ENCODE data around the gene POLR3C. TPM values are rescaled to one million over a fixed set of nuclear protein-coding genes. Genes with fewer than 3 reads are reported as not detected.

POLR3C gene
- total and polyA plus RNA-seq, 2 of the 13 experiments (the other 11 are each of a cell fraction or from before 2014, with no cell fraction given), result 15.5 to 24.3 TPM

- no peak for TF ChIP-seq RARG (CRISPR knock-in tag; IDR thresholded peaks at IDR 0.05; ENCODE audit: low read depth)
- no peak for TF ChIP-seq THYN1 (CRISPR knock-in tag; IDR thresholded peaks at IDR 0.05; ENCODE audit: borderline replicate concordance, low read depth)
- TF ChIP-seq ZNF83 (CRISPR knock-in tag; IDR thresholded peaks at IDR 0.05; ENCODE audit: borderline replicate concordance), result no peak
- TF ChIP-seq POGZ (CRISPR knock-in tag; IDR thresholded peaks at IDR 0.05), result no peak
- TF ChIP-seq TARDBP (CRISPR knock-in tag; IDR thresholded peaks at IDR 0.05), result no peak
- no peak for TF ChIP-seq ARNT (IDR thresholded peaks at IDR 0.05)
- no peak for TF ChIP-seq HDAC6 (IDR thresholded peaks at IDR 0.05; ENCODE audit: low read depth, low read length)
- no peak for TF ChIP-seq ZMYM3 (CRISPR knock-in tag; IDR thresholded peaks at IDR 0.05)
- no peak for TF ChIP-seq BATF2 (CRISPR knock-in tag; IDR thresholded peaks at IDR 0.05)
- no peak for TF ChIP-seq TCF7 (IDR thresholded peaks at IDR 0.05; ENCODE audit: low read depth)
- TF ChIP-seq ZNF713 (CRISPR knock-in tag; IDR thresholded peaks at IDR 0.05), result no peak
- Histone ChIP-seq H3K27ac (ENCODE audit: extremely low read length, insufficient read depth, low read length) (no peak overlapping the region), H3K27me3 (ENCODE audit: control insufficient read depth in 1 of 2, insufficient read depth in 2 of 2, low read length in 2 of 2) (no peaks in the 10 kb centered on the region; a peak in 1 of 5 replicates), H3K79me2 (ENCODE audit: insufficient read depth, low read length) (peaks cover 16% of the 10 kb centered on the region), H3K4me2 (ENCODE audit: low read depth, low read length) (no peak overlapping the region), H3K4me1 (ENCODE audit: insufficient read depth, low read length) (peaks cover 14% of the 10 kb centered on the region), H4K20me1 (ENCODE audit: insufficient read depth, low read length) (no peaks in the 10 kb centered on the region), H3K36me3 (replicated peaks in 1 of 2; ENCODE audit: control insufficient read depth in 1 of 2, insufficient read depth in 2 of 2, low read length in 2 of 2) (peaks cover 13 to 46% of the 10 kb centered on the region in 2 experiments), H3K9me3 (ENCODE audit: low read length) (no peaks in the 10 kb centered on the region), H3K9ac (ENCODE audit: insufficient read depth, low read depth, low read length) (no peak overlapping the region), H3K4me3 (replicated peaks in 1 of 3; ENCODE audit: insufficient read depth in 1 of 3, low read depth in 2 of 3, low read length in 3 of 3) (no peak overlapping the region), H2AFZ (ENCODE audit: low read length) (no peak overlapping the region)
- FAIRE-seq, result no peak
- no peak for ATAC-seq
- POLR2A ChIA-PET, result no interaction called here
- DNase-seq (ENCODE audit: low spot score), result no peak
- 97% methylated on average over 2 of the region's 2 CpGs for WGBS (ENCODE audit: low lambda C conversion rate)
- CTCF ChIA-PET (ENCODE audit: low intra/inter-chr PET ratio, low total read pairs), result no interaction called here
- intact Hi-C loops (cut with micrococcal nuclease; ENCODE audit: unreplicated experiment) (loop anchor here (10.0 kb wide), 1 partner anchor 91 kb away; no protein-coding TSS in a partner anchor), in situ Hi-C loops (cut with HindIII; ENCODE audit: extremely low pct_ligation_motif_present, low pct_unique_long_range_greater_than_20kb) (loop anchor here (10.0 kb wide), 1 partner anchor 61 kb away; no protein-coding TSS in a partner anchor)
- BruUV-seq (replicated peaks), result no TSS peak
Observed at GRCh38 chr1:145826030-145826429, 2.0 kb downstream of the POLR3C start.
